Activated naive CD8-positive, alpha-beta T cell treated with anti-CD3 and anti-CD28 coated beads for 36 hours (primary cell): ENCODE measurements around the gene PRCC. TPM values are rescaled to one million over a fixed set of nuclear protein-coding genes. Genes with fewer than 3 reads are reported as not detected.
"Not testable (repeated sequence)": the region's sequence is repeated elsewhere in the genome, so short reads cannot be mapped to it uniquely, and the experiment has no call there.

ENCODE experiments used
- DNase-seq: peaks from one replicate; pipeline ENCODE4 v3.0.0; 2021
- H3K27ac Mint-ChIP-seq: one replicate; pipeline ENCODE4 v1.8.0; 2022; ENCODE audit warnings: mild to moderate bottlenecking, moderate library complexity, mixed read lengths
- H3K27me3 Mint-ChIP-seq: one replicate; pipeline ENCODE4 v1.8.0; 2022; ENCODE audit warnings: mild to moderate bottlenecking, mixed read lengths
- H3K36me3 Mint-ChIP-seq: one replicate; pipeline ENCODE4 v1.8.0; 2021; ENCODE audit warnings: mild to moderate bottlenecking, mixed read lengths
- H3K4me1 Mint-ChIP-seq: one replicate; pipeline ENCODE4 v1.8.0; 2021; ENCODE audit warnings: mixed read lengths
- H3K4me3 Mint-ChIP-seq: one replicate; pipeline ENCODE4 v1.8.0; 2022; ENCODE audit warnings: mild to moderate bottlenecking, moderate library complexity, mixed read lengths
- H3K9me3 Mint-ChIP-seq: one replicate; pipeline ENCODE4 v1.8.0; 2022; ENCODE audit warnings: mixed read lengths
- total RNA-seq, 2 experiments: library from RNA; stranded (reverse); gene quantifications; one replicate each; pipeline ENCODE4 v1.2.3, GENCODE V29; 2021

PRCC gene
- total RNA-seq, 2 experiments from 2014 or later = 91.8 to 96.0 TPM

- peak overlapping the region; percentile 99 for H3K27ac Mint-ChIP-seq
- H3K36me3 Mint-ChIP-seq = peaks cover 47% of the 10 kb centered on the region
- DNase-seq = no peak
- H3K9me3 Mint-ChIP-seq = no peaks in the 10 kb centered on the region
- H3K27me3 Mint-ChIP-seq = no peaks in the 10 kb centered on the region
- peak overlapping the region; percentile 99 for H3K4me3 Mint-ChIP-seq
- peaks cover 55% of the 10 kb centered on the region for H3K4me1 Mint-ChIP-seq
Observed at GRCh38 chr1:156749419-156750118, 17.8 kb upstream of the PRCC start.

- DNase-seq = peak; percentile 39
- Mint-ChIP-seq H3K4me3 (peak overlapping the region; percentile 99), H3K27ac (peak overlapping the region; percentile 99), H3K36me3 (peaks cover 42% of the 10 kb centered on the region), H3K4me1 (peaks cover 52% of the 10 kb centered on the region), H3K9me3 (no peaks in the 10 kb centered on the region), H3K27me3 (no peaks in the 10 kb centered on the region)
Observed at GRCh38 chr1:156750191-156750672, 17.1 kb upstream of the PRCC start.

GRCh38 chr1:156750711-156751450, 16.5 kb upstream of the PRCC start:
- Mint-ChIP-seq H3K9me3 (no peaks in the 10 kb centered on the region), H3K27me3 (no peaks in the 10 kb centered on the region), H3K27ac (peak overlapping the region; percentile 99), H3K36me3 (peaks cover 35% of the 10 kb centered on the region), H3K4me3 (peak overlapping the region; percentile 99), H3K4me1 (peaks cover 46% of the 10 kb centered on the region)
- peak; percentile 55 for DNase-seq

- Mint-ChIP-seq H3K27me3 (no peaks in the 10 kb centered on the region), H3K27ac (peak within 1 kb of the TSS; percentile 99), H3K36me3 (peaks cover 32% of the 10 kb centered on the region), H3K4me1 (peaks cover 41% of the 10 kb centered on the region), H3K9me3 (no peaks in the 10 kb centered on the region), H3K4me3 (peak within 1 kb of the TSS; percentile 99)
- DNase-seq = no peak
Observed at GRCh38 chr1:156751451-156751756, 15.9 kb upstream of the PRCC start, which contains the start of gene HDGF. HDGF (minus strand) TSS chr1:156751675; CDS start chr1:156751429, 246 bp downstream.

GRCh38 chr1:156751757-156752481, 15.4 kb upstream of the PRCC start:
- Mint-ChIP-seq H3K4me1 (peaks cover 36% of the 10 kb centered on the region), H3K27me3 (no peaks in the 10 kb centered on the region), H3K36me3 (peaks cover 32% of the 10 kb centered on the region), H3K9me3 (no peaks in the 10 kb centered on the region), H3K27ac (peak overlapping the region; percentile 92), H3K4me3 (peak overlapping the region; percentile 83)
- peak; percentile 96 for DNase-seq

GRCh38 chr1:156752843-156753482, 14.4 kb upstream of the PRCC start:
- no peaks in the 10 kb centered on the region for H3K27me3 Mint-ChIP-seq
- H3K4me1 Mint-ChIP-seq = peaks cover 26% of the 10 kb centered on the region
- DNase-seq = no peak
- peak overlapping the region; percentile 27 for H3K27ac Mint-ChIP-seq
- peak overlapping the region; percentile 83 for H3K4me3 Mint-ChIP-seq
- peaks cover 26% of the 10 kb centered on the region for H3K36me3 Mint-ChIP-seq
- H3K9me3 Mint-ChIP-seq = no peaks in the 10 kb centered on the region

- Mint-ChIP-seq H3K27me3 (no peaks in the 10 kb centered on the region), H3K9me3 (no peaks in the 10 kb centered on the region), H3K4me3 (no peak overlapping the region), H3K27ac (no peak overlapping the region), H3K36me3 (peaks cover 15% of the 10 kb centered on the region), H3K4me1 (peaks cover 15% of the 10 kb centered on the region)
- DNase-seq = no peak
Observed at GRCh38 chr1:156754219-156754618, 13.1 kb upstream of the PRCC start.

GRCh38 chr1:156755527-156755950, 11.8 kb upstream of the PRCC start:
- peaks cover 1% of the 10 kb centered on the region for H3K36me3 Mint-ChIP-seq
- H3K4me1 Mint-ChIP-seq = peaks cover 5% of the 10 kb centered on the region

GRCh38 chr1:156756355-156756754, 11.0 kb upstream of the PRCC start:
- no peak overlapping the region for H3K27ac Mint-ChIP-seq
- DNase-seq = no peak
- no peaks in the 10 kb centered on the region for H3K36me3 Mint-ChIP-seq
- H3K4me1 Mint-ChIP-seq = peaks cover 5% of the 10 kb centered on the region
- no peak overlapping the region for H3K4me3 Mint-ChIP-seq
- no peaks in the 10 kb centered on the region for H3K9me3 Mint-ChIP-seq
- H3K27me3 Mint-ChIP-seq = no peaks in the 10 kb centered on the region

More at GRCh38 chr1:156755527-156755950, 11.8 kb upstream of the PRCC start:
- Mint-ChIP-seq H3K4me3 (no peak overlapping the region), H3K27me3 (no peaks in the 10 kb centered on the region), H3K27ac (no peak overlapping the region), H3K9me3 (no peaks in the 10 kb centered on the region)
- DNase-seq = no peak

- not testable (repeated sequence) for H3K4me1 Mint-ChIP-seq, H3K27ac Mint-ChIP-seq, H3K4me3 Mint-ChIP-seq, DNase-seq, H3K27me3 Mint-ChIP-seq, H3K36me3 Mint-ChIP-seq, H3K9me3 Mint-ChIP-seq
Observed at GRCh38 chr1:156757572-156758253, 9.6 kb upstream of the PRCC start.

GRCh38 chr1:156760092-156760795, 7.1 kb upstream of the PRCC start:
- Mint-ChIP-seq H3K9me3 (no peaks in the 10 kb centered on the region), H3K27ac (no peak overlapping the region), H3K4me1 (peaks cover 2% of the 10 kb centered on the region)

GRCh38 chr1:156760796-156761104, 6.6 kb upstream of the PRCC start:
- Mint-ChIP-seq H3K27me3 (no peaks in the 10 kb centered on the region), H3K36me3 (no peaks in the 10 kb centered on the region), H3K27ac (no peak overlapping the region), H3K9me3 (no peaks in the 10 kb centered on the region), H3K4me1 (peaks cover 4% of the 10 kb centered on the region), H3K4me3 (no peak overlapping the region)
- DNase-seq = no peak

More at GRCh38 chr1:156760092-156760795, 7.1 kb upstream of the PRCC start:
- no peak for DNase-seq
- Mint-ChIP-seq H3K4me3 (no peak overlapping the region), H3K36me3 (no peaks in the 10 kb centered on the region), H3K27me3 (no peaks in the 10 kb centered on the region)

- not testable (repeated sequence) for H3K27me3 Mint-ChIP-seq, H3K4me3 Mint-ChIP-seq
- peaks cover 26% of the 10 kb centered on the region for H3K4me1 Mint-ChIP-seq
Observed at GRCh38 chr1:156765136-156765535, 2.2 kb upstream of the PRCC start.

GRCh38 chr1:156765666-156766065, 1.7 kb upstream of the PRCC start:
- no peak for DNase-seq
- Mint-ChIP-seq H3K27ac (no peak overlapping the region), H3K4me3 (no peak overlapping the region)

More at GRCh38 chr1:156765136-156765535, 2.2 kb upstream of the PRCC start:
- DNase-seq, H3K9me3 Mint-ChIP-seq, H3K27ac Mint-ChIP-seq: not testable (repeated sequence)
- H3K36me3 Mint-ChIP-seq = peaks cover 17% of the 10 kb centered on the region

More at GRCh38 chr1:156765666-156766065, 1.7 kb upstream of the PRCC start:
- Mint-ChIP-seq H3K36me3 (peaks cover 21% of the 10 kb centered on the region), H3K9me3 (no peaks in the 10 kb centered on the region), H3K4me1 (peaks cover 31% of the 10 kb centered on the region), H3K27me3 (no peaks in the 10 kb centered on the region)
